Suprapubic skin (tissue), 4 donors: Measurements from ENCODE around the gene SPATA2. TPM values are rescaled to one million over a fixed set of nuclear protein-coding genes. Genes with fewer than 3 reads are reported as not detected.

Source experiments
- DNase-seq, 2 donors: peaks; one replicate each; pipeline ENCODE4 v3.0.0-alpha.2; 2019; ENCODE audit warnings: low spot score in 2 of 2
- H3K27ac ChIP-seq: fragments of 200-600 bp; sonication (generic); one replicate; pipeline ENCODE4 v1.5.1; 2019
- H3K27me3 ChIP-seq: fragments of 200-600 bp; sonication (generic); one replicate; pipeline ENCODE4 v1.5.1; 2019
- H3K36me3 ChIP-seq: fragments of 200-600 bp; sonication (generic); one replicate; pipeline ENCODE4 v1.5.1; 2019
- H3K4me1 ChIP-seq: fragments of 200-600 bp; sonication (generic); one replicate; pipeline ENCODE4 v1.5.1; 2019
- H3K4me3 ChIP-seq: fragments of 200-600 bp; sonication (generic); one replicate; pipeline ENCODE4 v1.5.1; 2019; ENCODE audit warnings: mild to moderate bottlenecking
- H3K9me3 ChIP-seq: fragments of 200-600 bp; sonication (generic); one replicate; pipeline ENCODE4 v1.5.1; 2019
- CTCF ChIP-seq, 2 donors: fragments of 200-600 bp in 1 of 2; fragments of 450-650 bp in 1 of 2; sonication (generic) in 1 of 2; IDR thresholded peaks; one replicate each; pipeline ENCODE4 v1.5.1; 2016 to 2019; ENCODE audit warnings: antibody characterized with exemption in 2 of 2, mild to moderate bottlenecking in 1 of 2, moderate library complexity in 1 of 2
- EP300 ChIP-seq: sonication (generic); formaldehyde crosslinking; IDR thresholded peaks from one replicate; pipeline ENCODE4 v1.6.1; 2017; ENCODE audit warnings: antibody characterized with exemption
- POLR2A ChIP-seq, 2 donors: fragments of 450-650 bp; IDR thresholded peaks; one replicate each; pipeline ENCODE4 v1.6.1; 2017; ENCODE audit warnings: antibody characterized with exemption in 2 of 2, mild to moderate bottlenecking in 2 of 2, moderate library complexity in 2 of 2
- POLR2AphosphoS5 ChIP-seq, 3 donors: sonication (generic); formaldehyde crosslinking; IDR thresholded peaks; one replicate each; pipeline ENCODE4 v1.6.1; 2017; ENCODE audit warnings: antibody characterized with exemption in 3 of 3
- WGBS: methylation state at CpG from one replicate; pipeline ENCODE4 v1.1.5; 2018; 5-methylcytosine and 5-hydroxymethylcytosine counted together
- total RNA-seq, 4 donors: library from RNA; depleted of rRNA; stranded (reverse); fragments of >200 nt; gene quantifications; one replicate each; pipeline ENCODE4 v1.1.0, GENCODE V29; 2016

Gene SPATA2
- total RNA-seq, 4 donors from 2014 or later: 7.3 to 9.3 (median 8.7) TPM

DNA sequence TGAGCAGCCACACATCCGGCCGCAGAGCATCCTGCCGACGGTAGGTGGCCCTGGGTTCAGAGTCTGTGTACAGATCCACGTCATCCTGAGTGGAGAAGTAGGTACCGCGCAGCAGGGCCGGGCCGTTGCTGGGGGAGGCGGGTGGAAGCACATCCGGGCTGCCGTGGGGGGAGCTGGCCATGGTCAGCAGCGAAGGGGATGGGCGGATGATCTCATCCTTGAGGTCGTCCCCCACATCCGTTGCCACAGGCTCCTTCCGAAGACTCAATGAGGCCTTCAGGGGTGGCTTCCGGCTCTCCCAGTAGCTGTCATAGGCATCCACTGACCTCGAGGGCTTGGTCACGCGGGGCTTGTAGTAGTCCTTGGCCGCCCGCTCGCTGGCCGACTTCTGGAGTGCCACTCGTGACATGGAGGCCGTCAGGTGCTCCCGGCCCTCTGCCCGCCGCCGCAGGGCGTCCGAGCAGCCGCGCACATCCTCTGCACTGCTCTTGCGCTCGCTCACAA, 9.2 kb downstream of the SPATA2 start:
- Histone ChIP-seq H3K4me1 (no peaks in the 10 kb centered on the region), H3K9me3 (no peaks in the 10 kb centered on the region), H3K36me3 (peaks cover 71% of the 10 kb centered on the region), H3K4me3 (no peak overlapping the region), H3K27ac (no peak overlapping the region), H3K27me3 (no peaks in the 10 kb centered on the region)
- 94% methylated on average over 35 of the region's 37 CpGs for WGBS
- TF ChIP-seq POLR2AphosphoS5 (IDR thresholded peaks at IDR 0.05) (no peak), CTCF (IDR thresholded peaks at IDR 0.05) (no peak)
- peak in 1 of 2 donors; percentile 53 for DNase-seq

DNA sequence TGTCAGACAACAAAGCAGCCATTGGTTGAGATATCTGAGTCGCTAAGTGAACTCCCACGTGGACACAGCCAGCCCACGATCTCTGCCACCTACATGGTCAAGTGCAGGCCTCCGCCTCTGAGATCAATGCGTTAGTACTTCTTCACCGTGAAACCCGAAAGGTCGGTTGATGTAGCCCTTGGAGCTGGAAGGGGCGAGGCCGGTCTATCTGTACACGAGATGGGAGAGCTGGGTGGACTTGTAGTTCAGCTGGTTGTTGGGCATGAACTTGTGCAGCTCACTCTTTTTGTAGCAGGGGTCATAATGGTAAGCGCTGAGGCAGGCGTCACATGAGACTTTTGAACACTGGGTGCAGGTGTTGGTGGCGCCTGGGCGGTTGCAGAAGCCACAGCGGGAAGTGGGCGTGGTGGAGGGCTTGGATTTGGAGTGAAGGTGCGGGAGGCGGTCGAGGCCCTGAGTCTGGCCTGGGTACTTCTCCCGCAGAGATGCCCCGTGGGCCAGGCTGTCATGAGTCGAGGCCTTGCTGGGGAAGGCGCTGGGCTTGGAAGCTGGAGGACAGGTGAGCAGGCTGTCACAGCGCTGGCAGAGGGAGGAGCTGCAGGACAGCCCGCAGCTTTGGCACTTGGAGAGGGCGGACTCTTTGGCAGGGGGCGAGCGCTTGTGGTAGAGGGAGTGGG, 9.8 kb downstream of the SPATA2 start:
- 89% methylated on average over 22 of the region's 29 CpGs for WGBS
- Histone ChIP-seq H3K4me3 (no peak overlapping the region), H3K4me1 (no peaks in the 10 kb centered on the region), H3K27ac (no peak overlapping the region), H3K9me3 (no peaks in the 10 kb centered on the region), H3K36me3 (peaks cover 71% of the 10 kb centered on the region), H3K27me3 (no peaks in the 10 kb centered on the region)
- TF ChIP-seq EP300 (no peak), CTCF (IDR thresholded peaks at IDR 0.05) (no peak)
- DNase-seq: peak in 1 of 2 donors; percentile 37

DNA sequence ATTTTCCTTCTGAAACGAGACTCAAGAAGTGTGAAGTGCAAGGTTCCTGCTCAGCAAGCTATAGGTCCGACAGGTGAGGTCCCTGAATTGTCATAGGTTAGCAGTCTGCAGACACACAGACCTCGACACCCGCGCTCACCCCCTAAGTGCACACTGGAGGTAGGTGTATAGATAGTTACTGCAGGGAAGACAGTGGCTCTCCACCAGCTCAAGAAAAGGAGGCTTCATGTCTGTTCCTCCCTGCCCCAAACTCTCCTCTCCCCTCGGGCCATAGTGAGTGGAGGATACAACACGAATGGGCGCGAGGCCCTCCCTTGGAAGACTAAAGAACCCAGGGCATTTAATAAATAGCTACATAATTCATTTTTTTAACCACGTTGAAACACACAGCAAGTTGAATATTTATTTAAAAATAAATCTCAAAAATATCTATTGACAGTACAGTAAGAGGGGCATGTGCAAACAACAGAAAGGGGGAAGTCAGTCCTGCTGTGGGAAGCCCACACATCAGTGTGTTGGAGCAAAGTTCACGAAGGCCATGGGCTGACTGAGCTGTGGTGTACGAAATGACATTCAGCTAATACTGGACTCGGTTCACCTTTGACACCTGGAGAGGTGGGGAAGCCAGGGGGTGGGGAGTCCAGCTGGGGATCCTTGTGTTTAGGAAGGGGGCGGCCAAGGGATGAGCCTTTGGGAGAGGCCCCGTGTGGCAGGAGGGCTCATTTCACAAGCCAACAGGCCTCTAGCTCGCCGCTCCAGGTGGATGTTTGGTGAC, 10.7 kb downstream of the SPATA2 start:
- DNase-seq: peak in 1 of 2 donors; percentile 36
- 90% methylated on average over 17 of the region's 17 CpGs for WGBS
- Histone ChIP-seq H3K27ac (no peak overlapping the region), H3K4me1 (no peaks in the 10 kb centered on the region), H3K9me3 (no peaks in the 10 kb centered on the region), H3K27me3 (no peaks in the 10 kb centered on the region), H3K36me3 (peaks cover 62% of the 10 kb centered on the region), H3K4me3 (no peak overlapping the region)
- TF ChIP-seq EP300 (no peak), POLR2A (IDR thresholded peaks at IDR 0.05) (no peak), CTCF (IDR thresholded peaks at IDR 0.05) (no peak), POLR2AphosphoS5 (IDR thresholded peaks at IDR 0.05) (no peak)

GRCh38 chr20:49901588-49901987, 13.7 kb downstream of the SPATA2 start:
- Histone ChIP-seq H3K4me3 (no peak overlapping the region), H3K4me1 (no peaks in the 10 kb centered on the region), H3K27ac (no peak overlapping the region), H3K9me3 (no peaks in the 10 kb centered on the region), H3K36me3 (peaks cover 34% of the 10 kb centered on the region), H3K27me3 (no peaks in the 10 kb centered on the region)
- 72% methylated on average over 3 of the region's 5 CpGs for WGBS
- DNase-seq: peak in 1 of 2 donors; percentile 74
- TF ChIP-seq POLR2A (IDR thresholded peaks at IDR 0.05) (no peak), EP300 (no peak), POLR2AphosphoS5 (IDR thresholded peaks at IDR 0.05) (no peak), CTCF (IDR thresholded peaks at IDR 0.05) (no peak)
